Endodermal cell (in vitro differentiated cells): ENCODE measurements around the gene TCEAL5. TPM values are rescaled to one million over a fixed set of nuclear protein-coding genes. Genes with fewer than 3 reads are reported as not detected.
"Not testable (repeated sequence)": the region's sequence is repeated elsewhere in the genome, so short reads cannot be mapped to it uniquely, and the experiment has no call there.

Experiments
- DNase-seq: peaks from one replicate; pipeline ENCODE4 v3.0.0-alpha.2; 2017
- H3K27ac ChIP-seq: 2 replicates; pipeline ENCODE4 v1.5.1; 2013; ENCODE audit warnings: mild to moderate bottlenecking, low read depth, low read length, moderate library complexity
- H3K27me3 ChIP-seq: 2 replicates; pipeline ENCODE4 v1.6.1; 2013; ENCODE audit warnings: mild to moderate bottlenecking, low read length, moderate library complexity; ENCODE audit not compliant: insufficient read depth, control insufficient read depth, poor library complexity, severe bottlenecking
- H3K36me3 ChIP-seq: 2 replicates; pipeline ENCODE4 v1.7.0; 2013; ENCODE audit warnings: mild to moderate bottlenecking, low read length, moderate library complexity; ENCODE audit not compliant: control insufficient read depth, insufficient read depth
- H3K4me1 ChIP-seq: one replicate; pipeline ENCODE4 v1.7.0; 2013; ENCODE audit warnings: low read length; ENCODE audit not compliant: control insufficient read depth, insufficient read depth
- H3K4me3 ChIP-seq: 2 replicates; pipeline ENCODE4 v1.5.1; 2013; ENCODE audit warnings: mild to moderate bottlenecking, low read length, moderate library complexity
- H3K9ac ChIP-seq: 2 replicates; pipeline ENCODE4 v1.6.1; 2013; ENCODE audit warnings: mild to moderate bottlenecking, low read length, moderate library complexity; ENCODE audit not compliant: poor library complexity, severe bottlenecking; ENCODE audit errors: extremely low read depth
- H3K9me3 ChIP-seq: 2 replicates; pipeline ENCODE4 v1.6.1; 2013; ENCODE audit warnings: mild to moderate bottlenecking, low read length, moderate library complexity; ENCODE audit not compliant: control insufficient read depth
- H3K27ac Mint-ChIP-seq: 2 replicates; pipeline ENCODE4 v1.8.0; 2020; ENCODE audit warnings: mixed read lengths
- H3K27me3 Mint-ChIP-seq: 2 replicates; pipeline ENCODE4 v1.8.0; 2021; ENCODE audit warnings: mild to moderate bottlenecking, mixed read lengths; ENCODE audit not compliant: insufficient read depth
- H3K36me3 Mint-ChIP-seq: 2 replicates; pipeline ENCODE4 v1.8.0; 2020; ENCODE audit warnings: low read depth, mixed read lengths
- H3K4me1 Mint-ChIP-seq: 2 replicates; pipeline ENCODE4 v1.8.0; 2020; ENCODE audit warnings: mixed read lengths
- H3K4me3 Mint-ChIP-seq: 2 replicates; pipeline ENCODE4 v1.8.0; 2020; ENCODE audit warnings: mild to moderate bottlenecking, moderate library complexity, mixed read lengths
- H3K9me3 Mint-ChIP-seq: 2 replicates; pipeline ENCODE4 v1.8.0; 2020; ENCODE audit warnings: mild to moderate bottlenecking, mixed read lengths
- WGBS, 2 experiments: methylation state at CpG; one replicate each; pipeline versions ENCODE4 v1.1.5 to v1.1.7; 2013; ENCODE audit warnings: missing lambda C conversion rate in 2 of 2, mixed read lengths in 1 of 2; ENCODE audit not compliant: insufficient coverage in 1 of 2, insufficient read length in 1 of 2; 5-methylcytosine and 5-hydroxymethylcytosine counted together
- total RNA-seq, 2 donors: library from RNA; stranded (reverse); fragmentation: NEBNext Ultra II Directional in 1 of 2; extraction: Animal tissue kit (Norgen Biotek cat#: 25700) in 1 of 2; gene quantifications; 2 replicates in 1 of 2; 3 replicates in 1 of 2; pipeline ENCODE4 v1.2.1, GENCODE V29; 2021
- TF ChIP-seq, protein P1 (sequence below): fragments of 200-600 bp; sonication (generic); conservative IDR thresholded peaks from 2 replicates; pipeline ENCODE4 v1.5.0; 2021; ENCODE audit warnings: antibody characterized with exemption, mild to moderate bottlenecking

The TCEAL5 gene
- total RNA-seq, 2 donors from 2014 or later: 0.22 to 4.4 TPM

DNA sequence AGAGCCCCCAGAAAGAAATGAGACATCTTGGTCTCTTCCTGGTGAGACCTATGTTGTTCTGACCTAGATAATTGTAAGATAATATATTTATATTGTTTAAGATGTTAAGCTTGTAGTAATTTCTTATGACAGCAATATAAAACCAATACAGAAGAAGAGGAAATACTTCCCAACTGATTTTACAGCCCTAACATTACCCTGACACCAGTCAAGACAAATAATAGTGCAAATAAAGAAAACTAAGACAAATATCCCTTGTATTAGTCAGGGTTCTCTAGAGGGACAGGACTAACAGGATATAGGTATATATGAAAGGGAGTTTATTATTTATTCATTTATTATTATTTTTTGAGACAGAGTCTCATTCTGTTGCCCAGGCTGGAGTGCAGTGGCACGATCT, 40.3 kb downstream of the TCEAL5 start:
- Histone ChIP-seq H3K27me3 (peaks cover 72% of the 10 kb centered on the region), H3K9ac (no peak overlapping the region), H3K9me3 (no peaks in the 10 kb centered on the region), H3K27ac (no peak overlapping the region), H3K36me3 (no peaks in the 10 kb centered on the region), H3K4me1 (no peaks in the 10 kb centered on the region), H3K4me3 (no peak overlapping the region)
- H3K4me3 Mint-ChIP-seq: no peak overlapping the region
- TF ChIP-seq, protein P1, sequence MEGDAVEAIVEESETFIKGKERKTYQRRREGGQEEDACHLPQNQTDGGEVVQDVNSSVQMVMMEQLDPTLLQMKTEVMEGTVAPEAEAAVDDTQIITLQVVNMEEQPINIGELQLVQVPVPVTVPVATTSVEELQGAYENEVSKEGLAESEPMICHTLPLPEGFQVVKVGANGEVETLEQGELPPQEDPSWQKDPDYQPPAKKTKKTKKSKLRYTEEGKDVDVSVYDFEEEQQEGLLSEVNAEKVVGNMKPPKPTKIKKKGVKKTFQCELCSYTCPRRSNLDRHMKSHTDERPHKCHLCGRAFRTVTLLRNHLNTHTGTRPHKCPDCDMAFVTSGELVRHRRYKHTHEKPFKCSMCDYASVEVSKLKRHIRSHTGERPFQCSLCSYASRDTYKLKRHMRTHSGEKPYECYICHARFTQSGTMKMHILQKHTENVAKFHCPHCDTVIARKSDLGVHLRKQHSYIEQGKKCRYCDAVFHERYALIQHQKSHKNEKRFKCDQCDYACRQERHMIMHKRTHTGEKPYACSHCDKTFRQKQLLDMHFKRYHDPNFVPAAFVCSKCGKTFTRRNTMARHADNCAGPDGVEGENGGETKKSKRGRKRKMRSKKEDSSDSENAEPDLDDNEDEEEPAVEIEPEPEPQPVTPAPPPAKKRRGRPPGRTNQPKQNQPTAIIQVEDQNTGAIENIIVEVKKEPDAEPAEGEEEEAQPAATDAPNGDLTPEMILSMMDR: no peak
- WGBS, 2 experiments: 90% methylated on average over 1 of the region's 1 CpG; no CpG with 5 or more reads in 1 of the 2 experiments
- H3K27ac Mint-ChIP-seq: no peak overlapping the region
- H3K9me3 Mint-ChIP-seq: peaks cover 1% of the 10 kb centered on the region
- peaks cover 60% of the 10 kb centered on the region for H3K27me3 Mint-ChIP-seq
- DNase-seq: no peak
- peaks cover 13% of the 10 kb centered on the region for H3K4me1 Mint-ChIP-seq
- H3K36me3 Mint-ChIP-seq: no peaks in the 10 kb centered on the region

DNA sequence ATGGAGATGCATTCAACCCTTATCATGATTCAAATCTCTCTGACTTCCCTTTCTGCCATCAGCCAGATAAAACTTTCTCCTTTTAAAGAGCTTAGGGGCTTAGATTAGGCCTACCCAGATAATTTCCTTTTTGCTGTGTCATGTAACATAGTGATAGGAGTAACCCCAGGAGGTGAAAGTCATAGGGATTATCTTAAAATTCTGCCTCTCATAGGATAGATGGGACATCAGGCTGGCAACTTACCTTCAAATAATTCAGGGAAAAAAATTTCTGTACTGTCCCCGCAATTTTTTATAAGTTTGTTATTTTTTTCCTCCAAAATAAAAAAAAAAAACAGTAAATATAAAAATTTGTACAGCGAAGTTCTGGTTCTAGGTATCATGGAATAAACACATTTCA, 40.9 kb downstream of the TCEAL5 start:
- no CpG with 5 or more reads among the region's 2 CpGs for WGBS, 2 experiments
- peaks cover 66% of the 10 kb centered on the region for H3K27me3 Mint-ChIP-seq
- not testable (repeated sequence) for H3K9ac ChIP-seq, DNase-seq, H3K27ac ChIP-seq, H3K4me1 ChIP-seq, H3K9me3 ChIP-seq, H3K36me3 Mint-ChIP-seq, H3K9me3 Mint-ChIP-seq, H3K4me3 ChIP-seq, H3K27ac Mint-ChIP-seq, H3K4me3 Mint-ChIP-seq, H3K36me3 ChIP-seq
- peaks cover 78% of the 10 kb centered on the region for H3K27me3 ChIP-seq
- peaks cover 13% of the 10 kb centered on the region for H3K4me1 Mint-ChIP-seq

DNA sequence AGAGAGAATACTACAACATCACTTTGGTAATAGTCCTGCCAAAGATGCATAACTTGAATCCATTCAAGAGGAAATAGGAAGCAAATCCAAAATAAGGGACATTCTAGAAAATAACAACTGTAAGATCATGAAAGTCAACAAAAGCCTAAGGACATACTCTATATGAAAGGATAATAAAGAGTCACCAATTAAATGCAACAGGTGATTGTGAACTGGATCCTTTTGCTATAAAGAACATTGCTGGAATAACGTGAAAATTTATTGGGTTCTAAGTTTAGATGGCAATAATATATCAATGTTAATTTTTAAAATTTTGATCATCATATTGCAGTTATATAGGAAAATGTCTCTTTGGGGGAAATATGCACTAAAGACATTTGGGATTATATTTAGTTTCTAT, 41.7 kb downstream of the TCEAL5 start:
- TF ChIP-seq, protein P1: no peak
- no peak overlapping the region for H3K27ac ChIP-seq
- Mint-ChIP-seq H3K9me3 (peaks cover 1% of the 10 kb centered on the region), H3K4me1 (peaks cover 13% of the 10 kb centered on the region), H3K36me3 (no peaks in the 10 kb centered on the region), H3K27me3 (peaks cover 66% of the 10 kb centered on the region), H3K27ac (no peak overlapping the region), H3K4me3 (no peak overlapping the region)
- H3K9ac ChIP-seq: no peak overlapping the region
- no peaks in the 10 kb centered on the region for H3K36me3 ChIP-seq
- no peak overlapping the region for H3K4me3 ChIP-seq
- H3K27me3 ChIP-seq: peaks cover 79% of the 10 kb centered on the region
- no peak for DNase-seq
- H3K9me3 ChIP-seq: no peaks in the 10 kb centered on the region
- no peaks in the 10 kb centered on the region for H3K4me1 ChIP-seq
- no CpG with 5 or more reads among the region's 1 CpG for whole genome bisulfite sequencing, 2 experiments

DNA sequence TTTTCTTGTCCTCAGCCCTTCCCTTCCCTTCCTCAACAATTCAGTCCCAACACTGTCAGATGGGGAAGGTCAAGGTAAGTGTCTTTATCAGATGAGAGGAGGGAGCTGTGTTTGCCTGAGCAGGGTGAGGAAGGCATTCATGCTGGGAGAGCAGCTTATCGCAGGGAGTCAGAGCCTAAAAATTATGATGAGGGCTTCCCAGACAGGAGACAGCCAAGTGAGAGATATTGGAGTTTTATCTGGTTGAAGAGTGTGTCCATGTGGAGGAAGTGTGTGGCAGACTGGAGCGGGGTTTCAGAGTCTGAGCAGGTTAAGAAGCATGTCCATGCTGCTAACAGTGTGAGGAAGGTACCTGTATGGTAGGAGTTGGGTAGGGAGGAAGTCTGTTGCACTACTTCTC, 43.3 kb downstream of the TCEAL5 start:
- Mint-ChIP-seq H3K27ac (no peak overlapping the region), H3K36me3 (no peaks in the 10 kb centered on the region), H3K27me3 (peaks cover 79% of the 10 kb centered on the region), H3K4me1 (peaks cover 9% of the 10 kb centered on the region), H3K9me3 (peaks cover 1% of the 10 kb centered on the region), H3K4me3 (no peak overlapping the region)
- TF ChIP-seq, protein P1: no peak
- Histone ChIP-seq H3K4me3 (no peak overlapping the region), H3K27ac (no peak overlapping the region), H3K4me1 (no peaks in the 10 kb centered on the region), H3K9ac (no peak overlapping the region), H3K27me3 (peaks cover 90% of the 10 kb centered on the region), H3K9me3 (no peaks in the 10 kb centered on the region), H3K36me3 (no peaks in the 10 kb centered on the region)
- 86% methylated on average over 2 of the region's 2 CpGs; no CpG with 5 or more reads in 1 of the 2 experiments for WGBS, 2 experiments
- DNase-seq: no peak

DNA sequence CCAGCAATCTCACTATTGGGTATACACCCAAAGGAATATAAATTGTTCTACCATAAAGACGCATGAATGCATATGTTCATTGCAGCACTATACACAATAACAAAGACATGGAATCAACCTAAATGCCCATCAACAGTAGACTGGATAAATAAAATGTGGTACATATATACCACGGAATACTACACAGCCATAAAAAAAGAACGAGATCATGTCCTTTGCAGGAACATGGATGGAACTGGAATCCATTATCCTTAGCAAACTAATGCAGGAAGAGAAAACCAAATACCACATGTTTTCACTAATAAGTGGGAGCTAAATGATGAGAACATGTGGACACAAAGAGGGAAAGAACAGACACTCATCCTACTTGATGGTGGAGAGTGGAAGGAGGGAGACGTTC, 50.6 kb downstream of the TCEAL5 start:
- H3K4me1 Mint-ChIP-seq, H3K9ac ChIP-seq, H3K4me3 ChIP-seq, DNase-seq, H3K36me3 Mint-ChIP-seq, H3K27ac Mint-ChIP-seq, H3K4me3 Mint-ChIP-seq, H3K36me3 ChIP-seq, H3K27ac ChIP-seq, H3K4me1 ChIP-seq, H3K9me3 ChIP-seq: not testable (repeated sequence)
- Mint-ChIP-seq H3K27me3 (peaks cover 66% of the 10 kb centered on the region), H3K9me3 (peaks cover 18% of the 10 kb centered on the region)
- no CpG with 5 or more reads among the region's 4 CpGs for WGBS, 2 experiments
- peaks cover 47% of the 10 kb centered on the region for H3K27me3 ChIP-seq
